ENCODE data around the gene KLHDC9. TPM values are rescaled to one million over a fixed set of nuclear protein-coding genes. Genes with fewer than 3 reads are reported as not detected.
A peak's percentile ranks its signal among the peaks of the same experiment; 100 is the strongest.

The KLHDC9 gene
- total and polyA plus RNA-seq, 9 of the 15 experiments (the other 6 are each of a cell fraction or from before 2014, with no cell fraction given) = not detected

DNA sequence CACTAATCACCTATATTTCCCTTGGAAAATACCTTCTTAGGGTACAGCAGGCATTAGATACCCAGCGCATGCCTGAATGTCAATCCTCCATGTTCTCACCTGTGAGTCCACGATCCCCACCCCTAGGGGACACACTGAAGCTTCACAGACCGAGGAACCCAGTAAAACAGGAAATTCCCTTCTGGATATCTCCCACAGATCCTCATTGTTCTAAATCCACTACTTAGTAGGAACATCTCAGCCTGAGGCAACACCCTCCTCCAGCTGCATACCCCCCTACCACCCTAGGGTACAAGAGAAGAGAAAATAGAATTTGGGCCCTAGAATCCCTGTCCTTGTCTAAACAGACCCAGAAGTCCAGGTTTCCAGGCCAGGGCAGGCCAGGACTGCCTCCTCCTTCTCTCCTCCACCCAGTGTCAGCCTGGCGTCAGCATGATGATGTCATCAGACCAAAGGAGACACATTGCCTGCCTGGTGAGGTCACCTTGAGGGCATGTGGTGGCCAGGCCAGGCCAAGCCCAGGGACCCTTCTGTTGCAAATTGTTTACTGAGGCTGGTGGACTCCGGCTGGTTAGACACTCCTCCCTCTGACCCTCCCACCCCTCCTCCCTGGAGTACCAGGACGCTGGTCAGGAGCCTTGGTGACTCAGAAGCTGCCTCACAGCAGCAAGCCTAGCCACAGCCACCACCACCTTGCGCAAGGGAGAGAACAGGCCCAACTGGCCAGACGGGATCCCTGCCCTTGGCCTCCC lies 15.0 kb upstream of the KLHDC9 start (continued):
- TF ChIP-seq, protein P1, sequence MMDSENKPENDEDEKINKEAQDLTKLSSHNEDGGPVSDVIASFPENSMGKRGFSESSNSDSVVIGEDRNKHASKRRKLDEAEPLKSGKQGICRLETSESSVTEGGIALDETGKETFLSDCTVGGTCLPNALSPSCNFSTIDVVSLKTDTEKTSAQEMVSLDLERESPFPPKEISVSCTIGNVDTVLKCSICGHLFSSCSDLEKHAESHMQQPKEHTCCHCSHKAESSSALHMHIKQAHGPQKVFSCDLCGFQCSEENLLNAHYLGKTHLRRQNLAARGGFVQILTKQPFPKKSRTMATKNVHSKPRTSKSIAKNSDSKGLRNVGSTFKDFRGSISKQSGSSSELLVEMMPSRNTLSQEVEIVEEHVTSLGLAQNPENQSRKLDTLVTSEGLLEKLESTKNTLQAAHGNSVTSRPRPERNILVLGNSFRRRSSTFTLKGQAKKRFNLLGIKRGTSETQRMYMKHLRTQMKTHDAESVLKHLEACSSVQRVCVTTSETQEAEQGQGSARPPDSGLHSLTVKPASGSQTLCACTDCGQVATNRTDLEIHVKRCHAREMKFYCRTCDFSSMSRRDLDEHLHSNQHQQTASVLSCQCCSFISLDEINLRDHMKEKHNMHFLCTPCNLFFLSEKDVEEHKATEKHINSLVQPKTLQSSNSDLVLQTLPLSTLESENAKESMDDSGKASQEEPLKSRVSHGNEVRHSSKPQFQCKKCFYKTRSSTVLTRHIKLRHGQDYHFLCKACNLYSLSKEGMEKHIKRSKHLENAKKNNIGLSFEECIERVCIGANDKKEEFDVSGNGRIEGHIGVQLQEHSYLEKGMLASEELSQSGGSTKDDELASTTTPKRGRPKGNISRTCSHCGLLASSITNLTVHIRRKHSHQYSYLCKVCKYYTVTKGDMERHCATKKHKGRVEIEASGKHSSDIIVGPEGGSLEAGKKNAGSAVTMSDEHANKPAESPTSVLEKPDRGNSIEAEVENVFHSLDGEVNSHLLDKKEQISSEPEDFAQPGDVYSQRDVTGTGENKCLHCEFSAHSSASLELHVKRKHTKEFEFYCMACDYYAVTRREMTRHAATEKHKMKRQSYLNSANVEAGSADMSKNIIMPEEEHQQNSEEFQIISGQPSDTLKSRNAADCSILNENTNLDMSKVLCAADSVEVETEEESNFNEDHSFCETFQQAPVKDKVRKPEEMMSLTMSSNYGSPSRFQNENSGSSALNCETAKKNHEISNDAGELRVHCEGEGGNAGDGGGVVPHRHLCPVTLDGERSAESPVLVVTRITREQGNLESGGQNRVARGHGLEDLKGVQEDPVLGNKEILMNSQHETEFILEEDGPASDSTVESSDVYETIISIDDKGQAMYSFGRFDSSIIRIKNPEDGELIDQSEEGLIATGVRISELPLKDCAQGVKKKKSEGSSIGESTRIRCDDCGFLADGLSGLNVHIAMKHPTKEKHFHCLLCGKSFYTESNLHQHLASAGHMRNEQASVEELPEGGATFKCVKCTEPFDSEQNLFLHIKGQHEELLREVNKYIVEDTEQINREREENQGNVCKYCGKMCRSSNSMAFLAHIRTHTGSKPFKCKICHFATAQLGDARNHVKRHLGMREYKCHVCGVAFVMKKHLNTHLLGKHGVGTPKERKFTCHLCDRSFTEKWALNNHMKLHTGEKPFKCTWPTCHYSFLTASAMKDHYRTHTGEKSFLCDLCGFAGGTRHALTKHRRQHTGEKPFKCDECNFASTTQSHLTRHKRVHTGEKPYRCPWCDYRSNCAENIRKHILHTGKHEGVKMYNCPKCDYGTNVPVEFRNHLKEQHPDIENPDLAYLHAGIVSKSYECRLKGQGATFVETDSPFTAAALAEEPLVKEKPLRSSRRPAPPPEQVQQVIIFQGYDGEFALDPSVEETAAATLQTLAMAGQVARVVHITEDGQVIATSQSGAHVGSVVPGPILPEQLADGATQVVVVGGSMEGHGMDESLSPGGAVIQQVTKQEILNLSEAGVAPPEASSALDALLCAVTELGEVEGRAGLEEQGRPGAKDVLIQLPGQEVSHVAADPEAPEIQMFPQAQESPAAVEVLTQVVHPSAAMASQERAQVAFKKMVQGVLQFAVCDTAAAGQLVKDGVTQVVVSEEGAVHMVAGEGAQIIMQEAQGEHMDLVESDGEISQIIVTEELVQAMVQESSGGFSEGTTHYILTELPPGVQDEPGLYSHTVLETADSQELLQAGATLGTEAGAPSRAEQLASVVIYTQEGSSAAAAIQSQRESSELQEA (IDR thresholded peaks at IDR 0.05; ENCODE audit: low read depth) = no peak
- TF ChIP-seq ZNF584 (CRISPR knock-in tag; IDR thresholded peaks at IDR 0.05; ENCODE audit: low read depth) (peak; percentile 67; the same call in 1 of the 2 replicates), PTTG1 (tag; IDR thresholded peaks at IDR 0.05; ENCODE audit: low read depth) (no peak), FOSL1 (tag; conservative IDR thresholded peaks at IDR 0.05) (peak; percentile 95), TEAD4 (IDR thresholded peaks at IDR 0.05; ENCODE audit: low read length) (no peak), TEAD4 (CRISPR knock-in tag; IDR thresholded peaks at IDR 0.05; ENCODE audit: borderline replicate concordance) (no peak), TOE1 (IDR thresholded peaks at IDR 0.05; ENCODE audit: borderline replicate concordance) (peak; percentile 32; the same call in 1 of the 2 replicates), TOE1 (CRISPR knock-in tag; IDR thresholded peaks at IDR 0.05; ENCODE audit: borderline replicate concordance, low read depth) (no peak), MAZ (CRISPR knock-in tag; conservative IDR thresholded peaks at IDR 0.05 in 1 of 2, IDR thresholded peaks at IDR 0.05 in 1 of 2) (peak; percentile 38 to 46; a peak in 2 of 4 replicates), SAFB (IDR thresholded peaks at IDR 0.05; ENCODE audit: borderline replicate concordance, low read depth, low read length) (no peak), RBM22 (IDR thresholded peaks at IDR 0.05; ENCODE audit: low read depth, low read length, poor library complexity, severe bottlenecking) (no peak)
- TF ChIP-seq, protein P2, sequence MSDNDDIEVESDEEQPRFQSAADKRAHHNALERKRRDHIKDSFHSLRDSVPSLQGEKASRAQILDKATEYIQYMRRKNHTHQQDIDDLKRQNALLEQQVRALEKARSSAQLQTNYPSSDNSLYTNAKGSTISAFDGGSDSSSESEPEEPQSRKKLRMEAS (CRISPR knock-in tag; IDR thresholded peaks at IDR 0.05) = peak; percentile 78
- TF ChIP-seq, protein P3, sequence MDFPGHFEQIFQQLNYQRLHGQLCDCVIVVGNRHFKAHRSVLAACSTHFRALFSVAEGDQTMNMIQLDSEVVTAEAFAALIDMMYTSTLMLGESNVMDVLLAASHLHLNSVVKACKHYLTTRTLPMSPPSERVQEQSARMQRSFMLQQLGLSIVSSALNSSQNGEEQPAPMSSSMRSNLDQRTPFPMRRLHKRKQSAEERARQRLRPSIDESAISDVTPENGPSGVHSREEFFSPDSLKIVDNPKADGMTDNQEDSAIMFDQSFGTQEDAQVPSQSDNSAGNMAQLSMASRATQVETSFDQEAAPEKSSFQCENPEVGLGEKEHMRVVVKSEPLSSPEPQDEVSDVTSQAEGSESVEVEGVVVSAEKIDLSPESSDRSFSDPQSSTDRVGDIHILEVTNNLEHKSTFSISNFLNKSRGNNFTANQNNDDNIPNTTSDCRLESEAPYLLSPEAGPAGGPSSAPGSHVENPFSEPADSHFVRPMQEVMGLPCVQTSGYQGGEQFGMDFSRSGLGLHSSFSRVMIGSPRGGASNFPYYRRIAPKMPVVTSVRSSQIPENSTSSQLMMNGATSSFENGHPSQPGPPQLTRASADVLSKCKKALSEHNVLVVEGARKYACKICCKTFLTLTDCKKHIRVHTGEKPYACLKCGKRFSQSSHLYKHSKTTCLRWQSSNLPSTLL (IDR thresholded peaks at IDR 0.05) = no peak

All from K562 (cell line).